HepG2 (cell line): Measurements from ENCODE around the gene DENND1C. TPM values are rescaled to one million over a fixed set of nuclear protein-coding genes. Genes with fewer than 3 reads are reported as not detected.

Experiments used
- AHR ChIP-seq: IDR thresholded peaks from 2 replicates; pipeline ENCODE4 v1.6.1; 2018; ENCODE audit warnings: missing genetic modification reagents, missing compliant biosample characterization
- ARNT ChIP-seq: fragments of 450-650 bp; IDR thresholded peaks from 2 replicates; pipeline ENCODE4 v1.6.1; 2017
- CC2D1A ChIP-seq: sonication (generic); formaldehyde crosslinking; IDR thresholded peaks from 2 replicates; pipeline ENCODE4 v1.8.1; 2023; ENCODE audit warnings: mild to moderate bottlenecking, missing genetic modification reagents
- CHD4 ChIP-seq: fragments of 200-600 bp; sonication (generic); IDR thresholded peaks from 2 replicates; pipeline ENCODE4 v1.7.0; 2017; ENCODE audit warnings: mild to moderate bottlenecking, low read length, borderline replicate concordance
- ELF3 ChIP-seq: IDR thresholded peaks from 2 replicates; pipeline ENCODE4 v1.6.1; 2016; ENCODE audit warnings: missing genetic modification reagents, missing compliant biosample characterization
- JARID2 ChIP-seq: sonication (generic); formaldehyde crosslinking; IDR thresholded peaks from 2 replicates; pipeline ENCODE4 v1.8.1; 2023; ENCODE audit warnings: missing genetic modification reagents, inconsistent platforms; ENCODE audit not compliant: insufficient replicate concordance
- KDM3A ChIP-seq: IDR thresholded peaks from 2 replicates; pipeline ENCODE4 v1.6.1; 2018; ENCODE audit warnings: low read depth, missing compliant biosample characterization
- MED1 ChIP-seq: sonication (generic); formaldehyde crosslinking; IDR thresholded peaks from 2 replicates; pipeline ENCODE4 v1.4.0; 2020; ENCODE audit warnings: missing genetic modification reagents
- MYC ChIP-seq: sonication (generic); formaldehyde crosslinking; IDR thresholded peaks from 2 replicates; pipeline ENCODE4 v1.9.0; 2021; ENCODE audit warnings: missing genetic modification reagents, borderline replicate concordance
- NBN ChIP-seq: fragments of 450-650 bp; conservative IDR thresholded peaks from 2 replicates; pipeline ENCODE4 v1.6.1; 2017
- PAX8 ChIP-seq: sonication (generic); formaldehyde crosslinking; IDR thresholded peaks from 2 replicates; pipeline ENCODE4 v1.8.0; 2022; ENCODE audit warnings: mild to moderate bottlenecking, missing genetic modification reagents, borderline replicate concordance
- PCBP2 ChIP-seq: fragments of 200-400 bp; formaldehyde crosslinking; optimal IDR thresholded peaks from 2 replicates; pipeline ENCODE3; 2018; ENCODE audit warnings: low read length, low read depth; ENCODE audit not compliant: poor library complexity, severe bottlenecking
- POLR2G ChIP-seq: fragments of 200-400 bp; formaldehyde crosslinking; IDR thresholded peaks from 2 replicates; pipeline ENCODE4 v1.6.1; 2018; ENCODE audit warnings: mild to moderate bottlenecking, low read depth, low read length, moderate library complexity
- SAFB2 ChIP-seq: sonication (generic); formaldehyde crosslinking; IDR thresholded peaks from 2 replicates; pipeline ENCODE4 v1.5.1; 2020; ENCODE audit warnings: missing genetic modification reagents, low read depth, mild to moderate bottlenecking, borderline replicate concordance
- SP4 ChIP-seq: sonication (generic); formaldehyde crosslinking; IDR thresholded peaks from 2 replicates; pipeline ENCODE4 v1.8.1; 2023; ENCODE audit warnings: mild to moderate bottlenecking, missing genetic modification reagents
- U2AF2 ChIP-seq: fragments of 200-400 bp; formaldehyde crosslinking; IDR thresholded peaks from 2 replicates; pipeline ENCODE4 v1.6.1; 2017; ENCODE audit warnings: low read depth, mild to moderate bottlenecking, low read length
- ZBTB25 ChIP-seq: IDR thresholded peaks from 2 replicates; pipeline ENCODE4 v1.6.1; 2018; ENCODE audit warnings: missing genetic modification reagents
- ZBTB42 ChIP-seq: sonication (generic); formaldehyde crosslinking; IDR thresholded peaks from 2 replicates; pipeline ENCODE4 v1.5.0; 2020; ENCODE audit warnings: mild to moderate bottlenecking, missing genetic modification reagents
- ZFP36L2 ChIP-seq: sonication (generic); formaldehyde crosslinking; IDR thresholded peaks from 2 replicates; pipeline ENCODE4 v1.4.0; 2020; ENCODE audit warnings: missing genetic modification reagents
- ZFP90 ChIP-seq: sonication (generic); formaldehyde crosslinking; IDR thresholded peaks from 2 replicates; pipeline ENCODE4 v1.8.0; 2022; ENCODE audit warnings: missing genetic modification reagents, mild to moderate bottlenecking, inconsistent platforms, borderline replicate concordance
- ZFY ChIP-seq: sonication (generic); formaldehyde crosslinking; IDR thresholded peaks from 2 replicates; pipeline ENCODE4 v1.4.0; 2020; ENCODE audit warnings: missing genetic modification reagents
- ZNF225 ChIP-seq: sonication (generic); formaldehyde crosslinking; IDR thresholded peaks from 2 replicates; pipeline ENCODE4 v1.4.0; 2020; ENCODE audit warnings: mild to moderate bottlenecking, missing genetic modification reagents
- ZNF547 ChIP-seq: sonication (generic); formaldehyde crosslinking; IDR thresholded peaks from 2 replicates; pipeline ENCODE4 v1.5.1; 2020; ENCODE audit warnings: mild to moderate bottlenecking, missing genetic modification reagents
- ZNF766 ChIP-seq: sonication (generic); formaldehyde crosslinking; IDR thresholded peaks from 2 replicates; pipeline ENCODE4 v1.5.0; 2020; ENCODE audit warnings: missing genetic modification reagents, borderline replicate concordance
- ZNF773 ChIP-seq: sonication (generic); formaldehyde crosslinking; IDR thresholded peaks from 2 replicates; pipeline ENCODE4 v1.4.0; 2020; ENCODE audit warnings: missing genetic modification reagents, borderline replicate concordance
- ZNF781 ChIP-seq: sonication (generic); formaldehyde crosslinking; IDR thresholded peaks from 2 replicates; pipeline ENCODE4 v1.5.1; 2020; ENCODE audit warnings: borderline replicate concordance, mild to moderate bottlenecking, missing genetic modification reagents; ENCODE audit errors: not compliant biosample characterization
- ZNF891 ChIP-seq: sonication (generic); formaldehyde crosslinking; IDR thresholded peaks from 2 replicates; pipeline ENCODE4 v1.5.0; 2020; ENCODE audit warnings: mild to moderate bottlenecking, missing genetic modification reagents
- ZSCAN29 ChIP-seq: sonication (generic); formaldehyde crosslinking; conservative IDR thresholded peaks from 2 replicates; pipeline ENCODE4 v1.4.0; 2020; ENCODE audit warnings: mild to moderate bottlenecking, missing genetic modification reagents
- polyA plus RNA-seq, 8 experiments: library from polyadenylated mRNA; depleted of rRNA in 3 of 8; stranded (reverse) in 7 of 8; unstranded in 1 of 8; fragments of >200 nt; fragmentation: Illumina TruSeq in 4 of 8; extraction: Trizol in 4 of 8; gene quantifications; 2 replicates each; pipeline versions ENCODE4 v1.2.1 to v1.2.3, GENCODE V29; 2011 to 2016; ENCODE audit warnings: low read depth in 4 of 8, missing spikeins in 1 of 8, mixed read lengths in 1 of 8; ENCODE audit not compliant: insufficient read depth in 1 of 8
- total RNA-seq, 5 experiments: library from RNA; depleted of rRNA; stranded (reverse); fragments of >200 nt; fragmentation: Illumina TruSeq; extraction: Trizol; gene quantifications; 2 replicates each; pipeline ENCODE4 v1.2.3, GENCODE V29; 2016; ENCODE audit warnings: low read depth in 1 of 5
- TF ChIP-seq, protein P1 (sequence below): sonication (generic); formaldehyde crosslinking; IDR thresholded peaks from 2 replicates; pipeline ENCODE4 v1.4.0; 2020; ENCODE audit warnings: missing genetic modification reagents
- TF ChIP-seq, protein P2 (sequence below): IDR thresholded peaks from 2 replicates; pipeline ENCODE4 v1.6.1; 2016; ENCODE audit warnings: low read depth

The DENND1C gene
- total and polyA plus RNA-seq, 2 of the 13 experiments (the other 11 are each of a cell fraction or from before 2014, with no cell fraction given), result 0.04 to 0.73 TPM

GRCh38 chr19:6423499-6424194 is 57.9 kb downstream of the DENND1C start (continued):
- TF ChIP-seq CC2D1A (CRISPR knock-in tag) (no peak), MYC (CRISPR knock-in tag) (no peak), ELF3 (CRISPR knock-in tag) (no peak), ZSCAN29 (CRISPR knock-in tag) (no peak), ZNF225 (no peak), PAX8 (no peak), CHD4 (no peak), NBN (no peak), ZNF781 (CRISPR knock-in tag) (peak; percentile 14), U2AF2 (no peak), ZBTB25 (CRISPR knock-in tag) (no peak), ZFP90 (no peak), PCBP2 (no peak), JARID2 (CRISPR knock-in tag) (no peak), ARNT (no peak), SP4 (peak; percentile 51), POLR2G (0 out of 2 replicates have a peak, but pooled peaks have one; percentile 27), ZFP36L2 (CRISPR knock-in tag) (no peak), ZBTB42 (CRISPR knock-in tag) (no peak), ZFY (CRISPR knock-in tag) (0 out of 2 replicates have a peak, but pooled peaks have one; percentile 21), ZNF773 (CRISPR knock-in tag) (no peak), KDM3A (CRISPR knock-in tag) (no peak), ZNF891 (no peak), ZNF547 (CRISPR knock-in tag) (no peak), SAFB2 (no peak), ZNF766 (CRISPR knock-in tag) (no peak), MED1 (CRISPR knock-in tag) (no peak), AHR (0 out of 2 replicates have a peak, but pooled peaks have one; percentile 21)
- TF ChIP-seq, protein P1, sequence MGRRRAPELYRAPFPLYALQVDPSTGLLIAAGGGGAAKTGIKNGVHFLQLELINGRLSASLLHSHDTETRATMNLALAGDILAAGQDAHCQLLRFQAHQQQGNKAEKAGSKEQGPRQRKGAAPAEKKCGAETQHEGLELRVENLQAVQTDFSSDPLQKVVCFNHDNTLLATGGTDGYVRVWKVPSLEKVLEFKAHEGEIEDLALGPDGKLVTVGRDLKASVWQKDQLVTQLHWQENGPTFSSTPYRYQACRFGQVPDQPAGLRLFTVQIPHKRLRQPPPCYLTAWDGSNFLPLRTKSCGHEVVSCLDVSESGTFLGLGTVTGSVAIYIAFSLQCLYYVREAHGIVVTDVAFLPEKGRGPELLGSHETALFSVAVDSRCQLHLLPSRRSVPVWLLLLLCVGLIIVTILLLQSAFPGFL (CRISPR knock-in tag), result no peak
- TF ChIP-seq, protein P2, sequence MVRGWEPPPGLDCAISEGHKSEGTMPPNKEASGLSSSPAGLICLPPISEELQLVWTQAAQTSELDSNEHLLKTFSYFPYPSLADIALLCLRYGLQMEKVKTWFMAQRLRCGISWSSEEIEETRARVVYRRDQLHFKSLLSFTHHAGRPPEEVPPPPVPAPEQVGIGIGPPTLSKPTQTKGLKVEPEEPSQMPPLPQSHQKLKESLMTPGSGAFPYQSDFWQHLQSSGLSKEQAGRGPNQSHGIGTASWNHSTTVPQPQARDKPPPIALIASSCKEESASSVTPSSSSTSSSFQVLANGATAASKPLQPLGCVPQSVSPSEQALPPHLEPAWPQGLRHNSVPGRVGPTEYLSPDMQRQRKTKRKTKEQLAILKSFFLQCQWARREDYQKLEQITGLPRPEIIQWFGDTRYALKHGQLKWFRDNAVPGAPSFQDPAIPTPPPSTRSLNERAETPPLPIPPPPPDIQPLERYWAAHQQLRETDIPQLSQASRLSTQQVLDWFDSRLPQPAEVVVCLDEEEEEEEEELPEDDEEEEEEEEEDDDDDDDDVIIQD (CRISPR knock-in tag), result no peak
